ENCODE results near the gene TUT1. TPM values are rescaled to one million over a fixed set of nuclear protein-coding genes. Genes with fewer than 3 reads are reported as not detected.
"Not testable (repeated sequence)": the region's sequence is repeated elsewhere in the genome, so short reads cannot be mapped to it uniquely, and the experiment has no call there.

TUT1 gene
- total RNA-seq = 30.4 TPM

GRCh38 chr11:62591448-62592145, at the start of gene TUT1:
Gene TUT1, minus strand, starts transcription at chr11:62591523. Its CDS starts 38 bp downstream, at chr11:62591485.
- peak; percentile 98 for DNase-seq (ENCODE audit: low spot score)

GRCh38 chr11:62632492-62632891, 41.2 kb upstream of the TUT1 start:
- no peak for DNase-seq (ENCODE audit: low spot score)

DNA sequence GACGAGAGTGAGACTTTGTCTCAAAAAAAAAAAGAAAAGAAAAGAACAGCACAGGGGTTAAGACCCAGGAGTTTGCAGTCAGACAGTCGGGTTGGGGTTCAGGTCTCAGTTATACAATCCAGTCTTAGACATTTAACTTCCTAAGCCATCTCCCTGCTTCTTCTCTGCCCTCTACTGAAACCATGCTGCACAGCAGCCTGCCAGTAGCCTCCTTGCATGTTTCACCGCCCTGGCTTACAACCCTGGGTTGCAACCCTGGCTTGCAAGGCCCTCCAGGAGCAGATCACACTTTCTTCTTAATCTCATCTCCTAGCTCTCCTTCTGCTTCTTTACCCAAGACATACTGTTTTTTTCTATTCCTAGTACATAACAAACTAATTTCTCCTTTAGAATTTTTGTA, 36.4 kb upstream of the TUT1 start:
- no peak for DNase-seq (ENCODE audit: low spot score)

DNA sequence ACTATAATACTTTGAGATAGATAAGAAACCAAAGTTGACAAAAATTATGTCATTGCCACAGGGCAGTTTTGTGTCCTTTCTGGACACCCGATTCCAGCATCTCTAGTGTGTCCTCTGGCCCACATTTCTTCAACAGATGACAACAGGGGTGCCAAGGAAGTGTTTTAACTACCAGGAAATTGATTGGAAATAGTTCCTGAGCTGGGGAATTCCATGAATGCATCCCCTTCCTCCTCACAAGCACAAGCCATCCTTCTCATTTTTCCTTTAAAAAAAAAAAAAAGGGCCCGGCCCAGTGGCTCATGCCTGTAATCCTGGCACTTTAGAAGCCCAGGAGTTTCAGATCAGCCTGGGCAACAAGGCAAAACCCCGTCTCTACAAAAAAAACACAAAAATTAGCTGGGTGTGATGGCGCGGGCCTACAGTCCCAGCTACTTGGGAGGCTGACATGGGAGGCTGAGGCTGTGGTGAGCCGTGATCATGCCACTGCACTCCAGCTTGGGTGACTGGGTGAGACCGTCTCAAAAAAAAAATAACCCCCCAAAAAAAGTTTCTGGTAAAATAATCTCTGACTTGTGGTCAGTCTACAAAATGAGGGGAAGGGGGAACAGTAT, 31.3 kb upstream of the TUT1 start:
- no peak for DNase-seq (ENCODE audit: low spot score)

DNA sequence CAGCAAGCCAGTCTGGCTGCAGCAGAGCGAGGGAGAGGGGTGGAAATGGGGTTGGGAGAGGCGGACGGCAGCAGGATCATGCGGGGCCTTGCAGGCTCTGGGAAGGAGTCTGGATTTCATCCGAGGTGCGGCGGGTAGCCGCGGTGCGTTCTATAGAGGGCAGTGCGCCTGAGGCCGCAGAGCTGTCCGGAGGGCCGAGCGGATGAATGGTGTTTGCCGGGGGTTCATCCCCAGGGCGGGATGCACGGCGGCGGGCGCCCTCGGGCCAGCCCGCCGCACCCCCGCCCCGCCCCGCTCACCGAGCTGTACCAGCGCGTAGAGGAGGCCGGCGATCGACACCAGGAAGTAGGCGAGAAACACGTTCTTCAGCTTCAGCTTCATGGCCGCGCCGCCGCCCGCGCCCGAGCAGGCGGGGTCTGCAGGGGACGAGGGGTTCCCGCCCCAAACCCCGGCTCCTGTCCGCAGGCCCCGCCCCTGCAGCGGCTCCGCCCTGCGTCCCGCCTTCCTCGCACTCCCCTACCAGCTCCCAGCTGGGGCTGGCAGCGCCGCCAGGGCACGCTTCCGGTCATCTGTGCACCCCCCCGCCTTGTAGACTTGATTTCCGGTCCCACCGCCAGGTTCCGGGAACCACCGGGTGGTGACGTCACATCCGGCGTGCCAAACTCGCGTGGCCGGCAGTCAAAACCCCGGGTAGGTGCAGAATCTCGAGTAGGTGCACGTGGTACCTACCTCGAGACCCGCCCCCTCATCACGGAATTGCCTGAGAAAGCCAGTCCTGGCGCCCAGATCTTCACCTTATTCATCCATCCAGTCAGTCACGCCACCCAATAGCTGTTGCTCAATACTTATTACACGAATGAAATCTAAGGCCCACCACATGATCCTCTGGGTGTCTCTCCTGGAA, 30.5 kb upstream of the TUT1 start, which contains the start of gene B3GAT3:
B3GAT3 (minus strand) TSS at position 420 of the 904 bp plus-strand sequence; CDS start at position 381, 39 bp downstream.
- DNase-seq (ENCODE audit: low spot score) = peak; percentile 99

DNA sequence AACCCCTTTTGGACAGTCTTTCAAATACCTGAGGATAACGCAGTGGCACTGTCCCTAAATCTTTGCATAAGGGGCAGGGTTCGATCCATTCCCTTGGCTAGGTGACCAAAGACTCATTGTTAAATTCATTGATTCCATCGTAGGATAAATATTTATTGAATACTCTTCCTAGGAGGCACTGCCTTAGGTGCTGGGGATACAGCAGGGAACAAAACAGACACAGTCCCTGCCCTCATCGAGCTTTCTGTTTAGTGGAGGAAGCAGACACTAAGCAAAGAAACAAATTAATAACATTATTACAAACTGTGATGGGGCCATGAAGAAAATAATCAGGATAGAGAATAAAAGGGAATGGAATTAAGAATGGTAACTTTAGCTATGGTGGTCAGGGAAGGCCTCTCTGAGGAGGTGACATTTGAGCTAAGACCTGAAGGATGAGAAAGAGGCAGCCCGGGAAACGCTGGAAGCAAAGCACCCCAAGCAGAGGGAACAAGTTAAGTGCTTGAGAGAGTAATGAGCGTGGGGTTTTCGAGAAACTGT, 29.8 kb upstream of the TUT1 start:
- DNase-seq (ENCODE audit: low spot score) = no peak

DNA sequence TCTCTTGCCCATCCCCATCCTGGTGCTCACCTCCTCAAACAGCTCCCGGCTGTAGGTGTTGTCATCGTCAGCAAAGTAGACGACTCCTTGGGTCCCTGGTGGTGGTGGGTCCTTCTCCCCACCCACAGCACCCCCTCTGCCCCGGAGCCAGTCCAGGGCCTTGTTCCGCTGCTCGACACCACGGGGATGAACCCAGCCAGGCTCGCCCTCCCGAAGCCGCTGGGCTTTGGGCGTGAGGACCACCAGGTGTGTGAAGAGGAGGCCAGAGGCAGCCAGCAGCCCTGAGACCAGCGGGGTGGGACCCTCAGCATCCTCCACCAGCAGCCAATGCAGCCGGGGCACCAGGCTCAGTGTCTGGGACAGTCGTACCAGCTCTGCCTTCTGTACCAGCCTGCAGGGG, 25.6 kb upstream of the TUT1 start:
- DNase-seq (ENCODE audit: low spot score) = not testable (repeated sequence)

DNA sequence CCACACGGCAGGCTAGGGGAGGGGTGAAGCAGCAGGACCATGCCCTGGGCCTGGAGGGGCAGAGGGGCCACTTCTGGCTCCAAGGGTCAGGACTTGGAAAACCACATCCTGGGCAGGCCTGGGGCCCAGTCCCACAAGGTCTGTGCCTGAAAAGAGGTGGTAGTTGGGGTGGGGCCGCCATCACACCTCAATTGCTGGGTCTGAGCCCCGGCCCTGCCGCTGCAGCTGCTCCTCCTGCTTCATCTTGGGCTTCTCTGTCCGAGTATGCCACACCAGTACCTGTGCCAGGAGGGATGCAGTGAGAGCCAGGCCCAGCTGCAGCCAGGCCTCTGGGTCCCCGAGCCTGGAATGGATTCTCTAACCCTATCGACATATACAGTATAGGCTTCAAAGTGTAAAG, 24.2 kb upstream of the TUT1 start:
- no peak for DNase-seq (ENCODE audit: low spot score)

GRCh38 chr11:62614275-62614674, 23.0 kb upstream of the TUT1 start:
- DNase-seq (ENCODE audit: low spot score) = no peak

GRCh38 chr11:62613291-62613778, 22.0 kb upstream of the TUT1 start:
- no peak for DNase-seq (ENCODE audit: low spot score)

- DNase-seq (ENCODE audit: low spot score) = peak; percentile 94
Measured at GRCh38 chr11:62612366-62613290, 21.3 kb upstream of the TUT1 start, which contains the start of the genes EML3 and ROM1. Gene EML3, minus strand, starts transcription at chr11:62612775. Its CDS starts 318 bp downstream, at chr11:62612457. Gene ROM1, plus strand, starts transcription at chr11:62613257. Its CDS starts 25 bp downstream, at chr11:62613282.

DNA sequence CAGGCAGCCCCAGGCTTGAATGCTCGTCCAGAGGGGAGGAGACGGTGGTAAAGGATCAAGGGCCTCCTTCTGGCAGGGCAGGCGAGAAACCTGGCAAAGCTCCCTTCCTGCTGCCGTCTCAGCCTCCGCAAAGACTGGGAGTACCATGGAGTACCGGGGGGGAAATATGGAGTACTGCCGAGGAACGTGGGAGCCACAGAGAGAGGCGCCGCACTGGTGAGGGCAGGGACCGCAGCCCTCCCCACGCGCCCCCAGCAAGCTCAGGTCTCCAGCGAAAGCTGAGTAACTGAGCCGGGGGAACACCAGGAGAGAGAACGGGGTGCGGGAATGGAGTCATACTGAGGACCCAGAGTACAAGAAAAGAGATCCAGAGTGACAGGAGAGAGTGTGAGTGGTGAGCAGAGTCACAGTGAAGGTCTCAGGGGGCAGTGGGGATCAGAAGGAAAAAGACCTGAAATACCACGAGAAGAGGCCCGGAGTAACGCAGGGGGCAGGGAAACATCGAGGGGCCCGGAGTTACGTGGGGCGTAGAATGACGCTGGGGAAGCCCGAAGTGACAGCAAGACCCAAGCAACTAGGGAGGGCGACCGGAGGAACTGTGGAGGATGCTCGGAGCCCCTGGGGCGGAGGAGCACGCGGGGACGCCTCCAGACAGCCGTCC, 20.5 kb upstream of the TUT1 start:
- peak; percentile 67 for DNase-seq (ENCODE audit: low spot score)

GRCh38 chr11:62610814-62611704, 19.7 kb upstream of the TUT1 start:
- DNase-seq (ENCODE audit: low spot score) = no peak

GRCh38 chr11:62610403-62610802, 19.1 kb upstream of the TUT1 start:
- DNase-seq (ENCODE audit: low spot score) = no peak

DNA sequence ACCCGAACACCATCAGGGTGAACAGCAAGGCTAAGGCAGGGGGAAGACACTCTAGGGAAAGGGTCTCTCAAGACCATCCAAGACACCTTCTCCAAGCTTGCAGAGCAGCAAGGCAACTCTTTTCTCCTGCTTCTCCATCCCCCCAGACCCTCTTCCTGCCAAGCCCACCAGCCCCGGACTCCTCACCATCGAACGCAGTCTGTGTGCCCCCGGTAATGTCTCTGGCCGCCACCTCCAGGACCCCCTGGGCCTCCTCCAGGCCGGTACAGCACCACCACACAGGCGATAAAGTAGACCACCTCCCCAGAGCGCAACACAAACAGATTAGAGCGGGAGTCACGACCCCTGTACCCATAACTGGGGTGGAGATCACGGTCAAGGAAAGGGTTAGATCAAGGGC, 17.5 kb upstream of the TUT1 start:
- no peak for DNase-seq (ENCODE audit: low spot score)

- no peak for DNase-seq (ENCODE audit: low spot score)
Measured at GRCh38 chr11:62607714-62608113, 16.4 kb upstream of the TUT1 start.

DNA sequence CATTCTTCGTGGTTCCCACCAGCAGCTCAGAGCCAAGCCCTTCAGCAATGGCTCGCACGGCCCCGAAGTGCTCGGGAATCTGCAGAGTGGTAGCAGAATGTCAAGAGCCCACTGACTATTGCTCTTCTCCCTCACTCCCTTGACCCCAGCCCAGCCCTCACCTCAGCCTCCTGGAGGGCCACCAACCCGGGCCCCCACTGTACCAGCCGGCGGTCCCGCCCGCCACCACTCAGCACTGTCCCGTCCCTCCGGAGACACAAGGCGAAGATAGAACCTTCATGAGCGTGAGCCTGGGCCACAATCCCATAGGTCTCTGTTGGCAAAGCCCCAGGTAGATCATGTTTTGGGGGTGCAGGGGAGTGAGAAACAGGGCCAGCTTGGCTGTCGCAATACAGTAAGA, 14.6 kb upstream of the TUT1 start:
- DNase-seq (ENCODE audit: low spot score) = no peak

DNA sequence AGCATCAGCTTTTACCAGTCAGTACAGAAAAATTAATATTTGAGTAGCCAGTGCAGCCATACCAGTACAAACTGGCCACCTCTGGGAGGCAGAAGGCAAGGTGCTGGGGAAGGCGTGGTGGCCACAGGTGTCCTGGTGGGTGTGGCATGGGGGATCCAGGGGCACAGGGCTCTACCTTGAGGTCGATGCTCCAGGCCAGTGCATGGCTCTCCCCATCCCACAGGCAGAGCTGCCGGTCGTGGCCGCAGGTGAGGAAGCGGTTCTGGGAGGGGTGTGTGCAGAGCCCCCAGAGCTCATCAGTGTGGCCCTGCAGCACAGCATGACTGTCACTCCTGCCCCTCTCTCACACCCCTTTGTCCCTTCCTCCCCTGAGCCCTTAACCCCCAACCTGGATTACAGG, 14.1 kb upstream of the TUT1 start:
- DNase-seq (ENCODE audit: low spot score) = no peak

All from ureter (tissue), 1 donor.